Stomach smooth muscle (tissue), 2 donors: Measurements from ENCODE around the gene ESPN.

ENCODE experiments used
- H3K27ac ChIP-seq: one replicate; pipeline ENCODE4 v1.7.0; 2013; ENCODE audit warnings: mild to moderate bottlenecking, low read length, inconsistent platforms
- H3K27me3 ChIP-seq, 2 donors: one replicate each; pipeline ENCODE4 v1.7.0; 2013; ENCODE audit warnings: low read length in 2 of 2; ENCODE audit not compliant: insufficient read depth in 2 of 2, control insufficient read depth in 1 of 2
- H3K36me3 ChIP-seq, 2 donors: one replicate each; pipeline ENCODE4 v1.7.0; 2013; ENCODE audit warnings: low read length in 2 of 2; ENCODE audit not compliant: control insufficient read depth in 2 of 2, insufficient read depth in 2 of 2
- H3K4me1 ChIP-seq: one replicate; pipeline ENCODE4 v1.7.0; 2013; ENCODE audit warnings: low read length; ENCODE audit not compliant: control insufficient read depth, insufficient read depth
- H3K4me3 ChIP-seq, 2 donors: one replicate each; pipeline ENCODE4 v1.7.0; 2013; ENCODE audit warnings: low read length in 2 of 2
- H3K9ac ChIP-seq, 2 donors: one replicate each; pipeline ENCODE4 v1.7.0; 2013; ENCODE audit warnings: low read length in 2 of 2, mild to moderate bottlenecking in 1 of 2
- H3K9me3 ChIP-seq, 2 donors: one replicate each; pipeline ENCODE4 v1.7.0; 2013; ENCODE audit warnings: low read length in 2 of 2; ENCODE audit not compliant: control insufficient read depth in 2 of 2
- donor health status: healthy.
- donor health status: Pancreatic carcinoma.

The ESPN gene

GRCh38 chr1:6474815-6475282 is 50.3 kb downstream of the ESPN start:
- no peaks in the 10 kb centered on the region for H3K27me3 ChIP-seq
- H3K36me3 ChIP-seq, result peaks cover 0 to 2% of the 10 kb centered on the region in 2 donors
- H3K4me1 ChIP-seq, result no peaks in the 10 kb centered on the region
- no peak overlapping the region for H3K4me3 ChIP-seq
- no peak overlapping the region for H3K27ac ChIP-seq
- H3K9me3 ChIP-seq, result no peaks in the 10 kb centered on the region
- no peak overlapping the region for H3K9ac ChIP-seq

- H3K4me1 ChIP-seq, result no peaks in the 10 kb centered on the region
- H3K27ac ChIP-seq, result no peak overlapping the region
- peaks cover 0 to 2% of the 10 kb centered on the region in 2 donors for H3K36me3 ChIP-seq
- H3K9me3 ChIP-seq, result no peaks in the 10 kb centered on the region
- no peaks in the 10 kb centered on the region for H3K27me3 ChIP-seq
- no peak overlapping the region for H3K4me3 ChIP-seq
- H3K9ac ChIP-seq, result no peak overlapping the region
These were observed 51.0 kb downstream of the ESPN start for GRCh38 chr1:6475381-6476133.

- Histone ChIP-seq H3K9ac (no peak overlapping the region), H3K9me3 (no peaks in the 10 kb centered on the region), H3K36me3 (peaks cover 0 to 2% of the 10 kb centered on the region in 2 donors), H3K4me1 (no peaks in the 10 kb centered on the region), H3K4me3 (no peak overlapping the region), H3K27ac (no peak overlapping the region), H3K27me3 (no peaks in the 10 kb centered on the region)
These were observed 51.9 kb downstream of the ESPN start for GRCh38 chr1:6476483-6476882.

- H3K27me3 ChIP-seq, result no peaks in the 10 kb centered on the region
- no peaks in the 10 kb centered on the region for H3K4me1 ChIP-seq
- no peak overlapping the region for H3K9ac ChIP-seq
- no peak overlapping the region for H3K27ac ChIP-seq
- no peaks in the 10 kb centered on the region for H3K9me3 ChIP-seq
- H3K4me3 ChIP-seq, result no peak overlapping the region
- H3K36me3 ChIP-seq, result peaks cover 0 to 2% of the 10 kb centered on the region in 2 donors
These were observed 52.7 kb downstream of the ESPN start for GRCh38 chr1:6477039-6477820.

GRCh38 chr1:6481820-6482219 is 57.2 kb downstream of the ESPN start:
- H3K27ac ChIP-seq, result no peak overlapping the region

GRCh38 chr1:6483017-6483760 is 58.6 kb downstream of the ESPN start:
- Histone ChIP-seq H3K36me3 (no peaks in the 10 kb centered on the region), H3K4me1 (peaks cover 17% of the 10 kb centered on the region), H3K27ac (no peak overlapping the region)

More at GRCh38 chr1:6481820-6482219, 57.2 kb downstream of the ESPN start:
- Histone ChIP-seq H3K4me3 (no peak overlapping the region), H3K4me1 (peaks cover 17% of the 10 kb centered on the region), H3K36me3 (no peaks in the 10 kb centered on the region), H3K9me3 (no peaks in the 10 kb centered on the region), H3K9ac (no peak overlapping the region), H3K27me3 (peaks cover 9 to 17% of the 10 kb centered on the region in 2 donors)

GRCh38 chr1:6483761-6484117 is 59.2 kb downstream of the ESPN start:
- Histone ChIP-seq H3K4me3 (no peak overlapping the region), H3K9ac (no peak overlapping the region)

More at GRCh38 chr1:6483017-6483760, 58.6 kb downstream of the ESPN start:
- H3K9ac ChIP-seq, result no peak overlapping the region
- peaks cover 10 to 17% of the 10 kb centered on the region in 2 donors for H3K27me3 ChIP-seq
- no peaks in the 10 kb centered on the region for H3K9me3 ChIP-seq
- no peak overlapping the region for H3K4me3 ChIP-seq

GRCh38 chr1:6484826-6485167 is 60.2 kb downstream of the ESPN start:
- Histone ChIP-seq H3K9me3 (no peaks in the 10 kb centered on the region), H3K9ac (no peak overlapping the region), H3K36me3 (no peaks in the 10 kb centered on the region), H3K27me3 (peaks cover 10 to 20% of the 10 kb centered on the region in 2 donors), H3K4me3 (peak overlapping the region in 1 of 2 donors; percentile 29), H3K4me1 (peaks cover 23% of the 10 kb centered on the region), H3K27ac (no peak overlapping the region)

More at GRCh38 chr1:6483761-6484117, 59.2 kb downstream of the ESPN start:
- H3K9me3 ChIP-seq, result no peaks in the 10 kb centered on the region
- peaks cover 17% of the 10 kb centered on the region for H3K4me1 ChIP-seq
- H3K27ac ChIP-seq, result no peak overlapping the region
- H3K27me3 ChIP-seq, result peaks cover 10 to 17% of the 10 kb centered on the region in 2 donors
- no peaks in the 10 kb centered on the region for H3K36me3 ChIP-seq

- no peak overlapping the region for H3K9ac ChIP-seq
- peak overlapping the region in 1 of 2 donors; percentile 29 for H3K4me3 ChIP-seq
- no peaks in the 10 kb centered on the region for H3K36me3 ChIP-seq
- H3K27ac ChIP-seq, result no peak overlapping the region
- no peaks in the 10 kb centered on the region for H3K9me3 ChIP-seq
- peaks cover 30% of the 10 kb centered on the region for H3K4me1 ChIP-seq
- H3K27me3 ChIP-seq, result peaks cover 10 to 20% of the 10 kb centered on the region in 2 donors
These were observed 60.9 kb downstream of the ESPN start for GRCh38 chr1:6485168-6486101.
